Sigmoid colon (tissue), 4 donors: Measurements from ENCODE around the gene BCKDK.

Experiments
- EP300 ChIP-seq, 4 donors: sonication (generic); formaldehyde crosslinking; IDR thresholded peaks; one replicate each; pipeline ENCODE4 v1.6.1; 2017; ENCODE audit warnings: antibody characterized with exemption in 4 of 4
- POLR2A ChIP-seq, 2 donors: fragments of 450-650 bp; IDR thresholded peaks; one replicate each; pipeline ENCODE4 v1.6.1; 2016; ENCODE audit warnings: antibody characterized with exemption in 2 of 2, mild to moderate bottlenecking in 2 of 2, moderate library complexity in 2 of 2
- TF ChIP-seq, protein P1 (sequence below), 4 experiments: fragments of 450-650 bp in 3 of 4; fragments of 200-600 bp in 1 of 4; IDR thresholded peaks; one replicate each; pipeline ENCODE4 v1.5.1; 2016 to 2019; ENCODE audit warnings: antibody characterized with exemption in 4 of 4, mild to moderate bottlenecking in 3 of 4, moderate library complexity in 2 of 4

DNA sequence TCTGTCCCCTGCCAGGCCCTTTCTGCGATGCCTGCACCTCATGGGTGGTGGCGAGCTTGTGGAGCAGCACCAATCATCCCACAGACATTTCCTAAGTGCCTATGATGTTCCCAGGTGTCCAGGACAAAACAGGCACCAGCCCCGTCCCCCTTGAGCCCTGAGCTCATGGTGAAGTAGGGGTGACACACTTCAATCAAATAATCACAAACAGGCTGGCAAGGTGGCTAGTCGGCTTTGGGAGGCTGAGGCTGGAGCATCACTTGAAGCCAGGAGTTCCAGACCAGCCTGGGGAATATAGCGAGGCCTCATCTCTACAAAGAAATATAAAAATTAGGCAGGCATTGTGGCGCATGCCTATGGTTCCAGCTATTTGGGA is 28.1 kb downstream of the BCKDK start:
- no peak for TF ChIP-seq POLR2A (IDR thresholded peaks at IDR 0.05)
- TF ChIP-seq, protein P1, sequence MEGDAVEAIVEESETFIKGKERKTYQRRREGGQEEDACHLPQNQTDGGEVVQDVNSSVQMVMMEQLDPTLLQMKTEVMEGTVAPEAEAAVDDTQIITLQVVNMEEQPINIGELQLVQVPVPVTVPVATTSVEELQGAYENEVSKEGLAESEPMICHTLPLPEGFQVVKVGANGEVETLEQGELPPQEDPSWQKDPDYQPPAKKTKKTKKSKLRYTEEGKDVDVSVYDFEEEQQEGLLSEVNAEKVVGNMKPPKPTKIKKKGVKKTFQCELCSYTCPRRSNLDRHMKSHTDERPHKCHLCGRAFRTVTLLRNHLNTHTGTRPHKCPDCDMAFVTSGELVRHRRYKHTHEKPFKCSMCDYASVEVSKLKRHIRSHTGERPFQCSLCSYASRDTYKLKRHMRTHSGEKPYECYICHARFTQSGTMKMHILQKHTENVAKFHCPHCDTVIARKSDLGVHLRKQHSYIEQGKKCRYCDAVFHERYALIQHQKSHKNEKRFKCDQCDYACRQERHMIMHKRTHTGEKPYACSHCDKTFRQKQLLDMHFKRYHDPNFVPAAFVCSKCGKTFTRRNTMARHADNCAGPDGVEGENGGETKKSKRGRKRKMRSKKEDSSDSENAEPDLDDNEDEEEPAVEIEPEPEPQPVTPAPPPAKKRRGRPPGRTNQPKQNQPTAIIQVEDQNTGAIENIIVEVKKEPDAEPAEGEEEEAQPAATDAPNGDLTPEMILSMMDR (IDR thresholded peaks at IDR 0.05): no peak
- no peak for TF ChIP-seq EP300 (IDR thresholded peaks at IDR 0.05)
